ENCODE results near the gene TSPAN9.

TSPAN9 gene

GRCh38 chr12:3213768-3214167, 136.6 kb downstream of the TSPAN9 start:
- no peak for DNase-seq

- DNase-seq = no peak
Measured at GRCh38 chr12:3214526-3215365, 137.6 kb downstream of the TSPAN9 start.

- DNase-seq = no peak
Measured at GRCh38 chr12:3215410-3215975, 138.3 kb downstream of the TSPAN9 start.

GRCh38 chr12:3216097-3216496, 138.9 kb downstream of the TSPAN9 start:
- DNase-seq = no peak

- no peak for DNase-seq
Measured at GRCh38 chr12:3216726-3217682, 139.8 kb downstream of the TSPAN9 start.

DNA sequence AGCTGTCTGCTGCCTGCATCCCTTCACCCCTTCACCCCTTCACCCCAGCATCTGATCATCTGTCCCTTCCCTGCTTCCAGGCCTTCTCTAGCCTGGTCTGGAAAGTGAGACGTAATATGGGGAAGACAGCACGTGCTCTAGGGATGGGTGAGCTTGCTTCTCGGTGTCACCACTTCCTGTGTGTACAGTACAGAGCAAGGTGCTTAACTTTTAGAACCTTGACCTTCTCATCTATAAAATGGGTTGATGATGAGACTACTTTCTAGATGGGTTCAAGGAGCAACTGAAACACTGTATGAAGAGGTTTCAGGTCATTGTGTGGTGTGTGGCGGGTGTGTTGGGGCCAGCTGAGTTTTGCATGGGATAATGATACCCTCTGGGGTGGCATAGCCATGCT, 140.5 kb downstream of the TSPAN9 start:
- DNase-seq = no peak

DNA sequence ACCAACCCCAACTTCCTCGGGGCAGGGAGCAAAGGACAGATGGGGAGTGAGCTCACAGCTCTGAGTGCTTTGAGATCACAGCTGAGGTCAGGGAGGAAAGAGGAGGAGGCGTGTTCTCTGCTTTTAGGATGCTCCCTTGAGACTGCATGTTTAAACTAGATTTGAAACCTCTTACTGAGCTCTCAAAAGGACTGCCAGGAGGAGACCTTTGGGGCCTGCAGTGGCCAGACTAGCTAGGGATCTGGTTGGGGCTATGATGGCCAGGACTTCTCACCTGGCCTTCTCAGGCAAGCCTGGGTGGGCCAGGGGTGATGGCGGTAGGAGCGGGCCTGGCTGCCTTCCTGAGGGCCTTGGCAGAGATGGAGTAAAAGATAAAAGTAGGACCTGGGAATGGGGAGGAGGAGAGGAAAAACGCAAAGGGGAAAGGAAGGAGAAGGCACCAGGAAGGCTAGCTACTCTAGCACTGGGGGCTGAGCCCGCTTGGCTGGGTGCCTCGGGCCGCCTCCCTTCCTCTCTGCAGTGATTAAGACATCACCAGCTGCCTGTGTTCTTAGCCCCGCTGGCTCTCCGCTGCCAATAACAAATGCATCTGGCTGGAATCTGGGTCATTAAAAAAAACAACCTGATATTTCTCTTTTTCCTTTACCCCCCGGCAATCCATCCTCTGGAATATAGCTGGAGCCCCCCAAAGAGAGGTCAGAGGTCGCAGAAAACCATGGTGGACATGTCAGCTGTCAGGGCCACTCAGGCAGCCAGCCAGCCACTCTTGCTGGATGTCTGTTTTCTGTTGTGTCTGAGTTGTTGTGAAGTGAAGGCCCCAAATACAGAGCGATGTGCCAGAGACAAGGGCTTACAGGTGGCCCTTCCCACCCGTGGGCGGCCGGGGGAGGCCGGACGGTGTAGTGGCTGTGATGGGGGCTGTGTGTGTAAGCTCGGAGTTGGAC, 141.3 kb downstream of the TSPAN9 start:
- DNase-seq = no peak

DNA sequence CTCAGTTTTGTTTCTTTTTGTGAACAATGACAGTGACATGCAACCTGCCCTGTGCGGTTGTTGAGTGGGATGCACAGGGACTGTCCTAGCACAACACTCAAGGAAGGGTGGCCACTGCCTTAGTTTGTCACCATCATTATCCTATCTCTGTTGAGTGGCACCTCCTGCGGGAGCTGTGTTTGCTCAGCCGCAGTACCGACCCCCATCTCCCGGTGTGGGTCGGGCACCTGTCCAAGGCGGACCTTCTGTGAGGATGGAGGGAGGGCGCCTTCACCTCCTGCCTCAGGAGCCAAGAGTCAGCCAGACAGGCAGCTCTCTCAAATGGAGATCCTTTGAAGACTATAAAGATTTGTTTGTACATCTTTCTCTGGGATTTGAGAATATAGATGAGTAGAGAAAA, 142.1 kb downstream of the TSPAN9 start:
- DNase-seq = no peak

- no peak for DNase-seq
Measured at GRCh38 chr12:3220382-3221321, 143.5 kb downstream of the TSPAN9 start.

- DNase-seq = no peak
Measured at GRCh38 chr12:3222306-3222705, 145.1 kb downstream of the TSPAN9 start.

- no peak for DNase-seq
Measured at GRCh38 chr12:3222979-3223378, 145.8 kb downstream of the TSPAN9 start.

GRCh38 chr12:3223601-3224529, 146.7 kb downstream of the TSPAN9 start:
- no peak for DNase-seq

GRCh38 chr12:3224530-3224903, 147.3 kb downstream of the TSPAN9 start:
- no peak for DNase-seq

DNA sequence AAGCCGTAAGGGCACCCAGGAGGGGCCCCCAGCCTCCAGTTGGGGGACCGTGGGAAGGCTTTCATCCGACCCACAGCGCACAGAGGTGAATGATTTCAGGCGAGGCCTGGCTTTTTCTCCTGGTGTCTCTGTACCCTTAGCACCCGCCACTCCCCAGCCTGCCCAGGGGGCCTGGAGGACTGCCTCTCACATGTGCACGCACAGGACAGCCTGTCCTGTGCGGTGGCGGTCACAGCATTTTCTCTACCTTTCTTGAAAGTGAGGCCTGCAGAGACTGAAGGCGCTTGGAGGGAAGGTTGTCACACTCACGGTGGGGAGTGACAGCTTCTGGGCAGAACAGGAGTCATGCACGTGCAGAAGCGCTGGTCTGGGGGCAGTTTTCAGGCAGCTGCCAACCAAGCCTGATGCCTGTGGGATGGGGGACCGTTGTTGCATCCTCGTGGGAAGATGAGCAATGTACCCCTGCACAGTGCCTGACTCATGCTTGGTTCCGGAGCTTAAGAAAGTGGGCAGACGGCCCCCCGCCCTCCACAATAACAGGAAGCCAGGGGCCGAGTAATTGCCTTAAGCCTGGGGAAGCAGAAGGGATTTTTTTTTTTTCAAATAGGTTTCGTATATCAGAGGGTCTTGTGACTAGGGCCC, 148.1 kb downstream of the TSPAN9 start:
- no peak for DNase-seq

DNA sequence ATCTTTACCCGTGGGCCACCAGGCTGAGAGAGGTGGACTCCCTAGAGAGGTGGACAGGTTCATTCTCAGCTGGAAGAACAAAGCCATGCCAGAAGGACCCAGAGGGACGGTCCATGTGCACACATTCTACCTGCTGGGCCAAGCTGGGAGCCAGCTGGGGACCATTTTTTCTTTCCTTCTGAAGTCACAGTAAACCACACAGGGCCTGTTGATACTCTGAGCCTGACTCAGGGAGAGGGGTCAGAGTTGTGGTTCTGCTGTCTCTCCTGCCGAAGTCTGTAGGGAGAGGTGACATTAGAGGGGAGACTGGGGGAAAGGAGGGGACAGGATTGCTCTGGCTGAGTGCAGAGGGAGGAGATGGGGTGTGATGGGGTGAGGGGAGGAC, 148.6 kb downstream of the TSPAN9 start:
- no peak for DNase-seq

GRCh38 chr12:3226264-3226663, 149.1 kb downstream of the TSPAN9 start:
- DNase-seq = no peak

DNA sequence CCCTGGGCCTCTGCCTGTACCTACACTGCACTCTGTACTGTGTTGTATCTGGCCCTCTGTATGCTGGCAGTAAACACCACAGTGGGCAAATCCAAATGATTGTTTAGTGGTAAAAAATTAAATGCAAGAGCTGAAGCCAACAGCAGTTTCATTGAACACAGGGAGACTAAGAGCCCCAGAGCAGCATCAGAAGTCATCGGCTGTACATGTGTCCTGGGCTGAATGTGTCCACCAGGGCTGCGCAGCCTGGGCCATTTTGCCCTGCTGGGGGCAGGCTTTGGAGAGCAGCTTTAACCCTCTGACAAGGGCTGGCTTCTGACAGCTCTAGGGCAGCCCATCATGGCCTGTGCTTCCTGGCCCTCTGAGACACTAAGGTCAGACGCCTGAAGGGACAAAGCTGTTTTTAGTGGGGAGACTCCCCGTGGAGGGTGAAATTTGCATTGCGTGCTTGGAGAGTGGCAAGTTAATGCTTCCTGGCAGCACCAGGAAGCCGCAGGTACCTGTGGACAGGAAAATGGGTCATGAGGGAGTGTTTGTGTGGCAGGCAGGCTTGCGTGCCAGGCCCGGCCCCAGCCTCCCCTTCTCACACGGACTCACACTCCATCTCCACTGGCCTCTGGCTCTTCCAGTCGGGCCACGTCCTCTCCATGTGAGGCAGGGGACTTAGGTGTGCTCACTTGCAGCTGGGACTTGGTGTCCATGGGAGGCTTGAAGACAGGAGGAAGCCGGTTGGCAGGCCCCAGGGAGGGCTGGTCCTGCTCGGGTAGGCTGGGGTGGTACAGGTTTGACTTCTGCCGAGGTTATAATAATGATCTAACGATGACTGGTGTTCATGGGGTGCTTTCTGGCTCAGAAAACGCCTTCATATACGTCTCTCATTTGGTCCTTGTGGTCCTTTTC, 150.1 kb downstream of the TSPAN9 start:
- no peak for DNase-seq

DNA sequence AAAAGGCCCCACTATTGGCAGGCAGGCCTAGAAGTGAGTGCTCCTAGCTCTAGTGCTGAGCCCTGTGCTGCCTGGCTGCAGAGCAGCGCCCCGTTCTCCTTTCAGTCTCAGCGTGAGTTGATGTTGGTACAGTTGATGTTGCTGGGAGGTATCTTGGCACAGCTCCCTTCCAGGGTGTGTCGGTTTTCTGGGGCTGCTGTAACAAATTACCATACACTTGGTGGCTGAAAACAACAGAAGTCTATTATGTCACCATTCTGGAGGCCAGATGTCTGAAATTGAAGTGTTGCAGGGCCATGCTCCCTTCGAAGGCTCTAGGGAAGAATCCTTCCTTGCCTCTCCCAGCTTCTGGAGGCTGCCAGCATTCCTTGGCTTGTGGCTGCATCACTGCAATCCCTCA, 151.4 kb downstream of the TSPAN9 start:
- no peak for DNase-seq

GRCh38 chr12:3229577-3229976, 152.4 kb downstream of the TSPAN9 start:
- no peak for DNase-seq
